ENCODE results near the gene NAA35.
A peak's percentile ranks its signal among the peaks of the same experiment; 100 is the strongest.

NAA35 gene

DNA sequence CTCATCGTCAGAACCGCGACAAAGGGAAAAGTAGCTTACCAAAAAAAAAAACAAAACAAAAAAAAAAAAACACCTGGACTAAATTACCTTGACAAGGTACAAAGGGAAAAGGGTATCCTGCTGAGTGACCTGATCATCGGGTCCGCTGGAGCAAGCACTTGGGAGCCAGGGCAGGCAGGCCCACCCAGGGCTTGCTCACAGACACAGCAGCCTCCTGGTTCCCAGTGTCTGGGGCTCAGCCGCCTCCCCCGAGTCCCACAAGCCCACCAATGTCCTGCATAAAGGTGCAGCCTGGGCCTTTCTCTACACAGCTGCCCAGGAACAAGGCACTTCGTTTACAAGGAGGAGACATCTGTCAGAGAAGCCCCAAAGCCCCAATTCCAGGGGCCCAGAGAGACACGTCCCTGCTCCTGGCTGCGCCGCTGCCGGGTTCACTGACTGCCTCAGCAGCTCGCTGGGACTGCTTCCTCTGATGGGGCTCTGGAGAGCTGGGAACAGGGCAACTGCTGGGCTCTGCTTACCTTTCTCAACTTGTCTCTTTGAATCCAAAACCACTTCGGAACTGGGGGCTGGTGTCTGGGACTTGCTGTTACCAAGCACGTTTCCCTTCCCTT is 95.0 kb downstream of the NAA35 start:
- Histone ChIP-seq H3K27me3 (replicated peaks; ENCODE audit: control insufficient read depth, insufficient read depth, low read length) (no peaks in the 10 kb centered on the region), H3K9ac (ENCODE audit: low read length) (no peak overlapping the region), H3K4me1 (ENCODE audit: control insufficient read depth, insufficient read depth, low read length) (no peaks in the 10 kb centered on the region), H3K36me3 (ENCODE audit: control insufficient read depth, insufficient read depth, low read length, severe bottlenecking) (peaks cover 11% of the 10 kb centered on the region), H3K9me3 (ENCODE audit: control insufficient read depth, low read length) (no peaks in the 10 kb centered on the region), H3K4me3 (ENCODE audit: low read length) (no peak overlapping the region)
- DNase-seq (ENCODE audit: low read depth) = no peak

DNA sequence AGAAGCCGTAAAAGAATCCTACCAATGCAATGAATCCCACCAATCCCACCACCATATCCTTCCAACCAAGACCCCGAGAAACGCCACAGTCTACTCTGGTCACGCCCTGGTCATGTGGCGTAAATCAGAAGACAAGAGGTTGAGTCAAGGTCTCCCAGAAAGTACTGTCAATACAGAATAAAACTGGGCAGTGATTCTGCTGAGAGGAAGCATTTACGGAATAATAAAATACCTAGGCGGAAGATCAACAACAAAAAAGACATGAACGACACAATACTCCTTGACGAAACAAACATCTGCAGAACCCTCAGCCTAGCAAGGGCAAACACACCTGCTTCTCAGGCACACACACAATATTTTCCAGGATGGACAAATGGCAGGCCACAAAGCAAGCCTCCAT is 95.6 kb downstream of the NAA35 start:
- Histone ChIP-seq H3K9ac (ENCODE audit: low read length) (no peak overlapping the region), H3K36me3 (ENCODE audit: control insufficient read depth, insufficient read depth, low read length, severe bottlenecking) (peaks cover 11% of the 10 kb centered on the region), H3K27me3 (replicated peaks; ENCODE audit: control insufficient read depth, insufficient read depth, low read length) (no peaks in the 10 kb centered on the region), H3K9me3 (ENCODE audit: control insufficient read depth, low read length) (no peaks in the 10 kb centered on the region), H3K4me1 (ENCODE audit: control insufficient read depth, insufficient read depth, low read length) (peaks cover 4% of the 10 kb centered on the region), H3K4me3 (ENCODE audit: low read length) (no peak overlapping the region)
- no peak for DNase-seq (ENCODE audit: low read depth)

DNA sequence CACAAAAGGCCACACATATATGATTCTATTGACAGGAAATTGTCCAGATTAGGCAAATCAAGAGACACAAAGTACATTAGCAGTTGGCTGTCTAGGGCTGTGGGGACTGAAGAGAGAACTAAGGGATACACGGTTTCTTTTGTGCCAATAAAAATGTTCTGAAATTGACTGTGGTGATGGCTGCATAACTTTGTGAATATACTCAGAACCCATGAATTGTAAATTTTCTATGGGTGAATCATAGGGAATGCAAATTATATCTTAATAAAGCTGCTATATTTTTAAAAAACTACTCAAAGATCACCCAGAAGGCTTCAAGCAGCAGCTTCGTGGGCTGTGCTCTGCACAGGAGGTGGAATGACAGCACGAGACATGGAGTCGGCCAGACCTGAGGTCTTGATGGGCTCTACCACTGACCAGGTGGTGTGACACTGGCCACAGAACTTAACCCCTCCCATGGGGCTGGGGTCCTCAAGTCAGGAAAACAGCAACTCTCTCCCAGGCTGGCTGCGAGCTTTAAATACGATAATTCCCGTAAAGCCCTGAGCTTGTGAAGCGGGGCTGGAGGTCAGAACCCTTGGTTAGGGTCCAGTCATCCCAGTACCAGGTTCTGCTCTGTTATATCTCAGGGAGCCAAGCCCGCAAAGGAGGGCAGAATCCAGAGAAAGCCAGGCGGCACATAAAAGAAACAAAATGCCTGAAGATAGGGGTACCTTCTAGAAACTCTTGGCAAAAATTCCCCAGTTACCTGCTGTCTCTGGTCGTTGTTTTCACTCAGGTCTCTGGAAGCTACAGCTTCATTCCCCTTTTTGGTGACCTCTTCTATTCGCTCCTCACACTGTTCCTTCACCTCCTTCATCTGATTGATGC is 99.3 kb downstream of the NAA35 start:
- no peak overlapping the region for H3K4me3 ChIP-seq (ENCODE audit: low read length)
- DNase-seq (ENCODE audit: low read depth) = peak; percentile 4
- no peaks in the 10 kb centered on the region for H3K9me3 ChIP-seq (ENCODE audit: control insufficient read depth, low read length)
- H3K36me3 ChIP-seq (ENCODE audit: control insufficient read depth, insufficient read depth, low read length, severe bottlenecking) = no peaks in the 10 kb centered on the region
- peaks cover 5% of the 10 kb centered on the region for H3K4me1 ChIP-seq (ENCODE audit: control insufficient read depth, insufficient read depth, low read length)
- no peak overlapping the region for H3K9ac ChIP-seq (ENCODE audit: low read length)
- H3K27me3 ChIP-seq (replicated peaks; ENCODE audit: control insufficient read depth, insufficient read depth, low read length) = no peaks in the 10 kb centered on the region

DNA sequence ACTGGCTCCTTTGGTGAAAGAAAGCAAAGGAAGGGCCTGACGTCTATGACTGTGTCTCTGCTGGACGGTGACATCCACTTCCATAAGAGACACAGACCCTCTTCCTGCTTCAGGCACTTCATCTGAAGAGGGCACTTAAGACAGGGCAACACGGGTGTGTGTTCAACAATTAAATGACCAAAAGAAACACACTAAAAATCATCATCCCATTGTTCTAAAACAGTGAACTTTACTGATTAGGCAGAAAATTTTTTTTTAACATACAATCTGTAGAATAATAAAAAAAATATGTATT is 99.9 kb downstream of the NAA35 start:
- peaks cover 5% of the 10 kb centered on the region for H3K4me1 ChIP-seq (ENCODE audit: control insufficient read depth, insufficient read depth, low read length)
- no peaks in the 10 kb centered on the region for H3K9me3 ChIP-seq (ENCODE audit: control insufficient read depth, low read length)
- no peaks in the 10 kb centered on the region for H3K27me3 ChIP-seq (replicated peaks; ENCODE audit: control insufficient read depth, insufficient read depth, low read length)
- H3K9ac ChIP-seq (ENCODE audit: low read length) = no peak overlapping the region
- no peak for DNase-seq (ENCODE audit: low read depth)
- no peaks in the 10 kb centered on the region for H3K36me3 ChIP-seq (ENCODE audit: control insufficient read depth, insufficient read depth, low read length, severe bottlenecking)
- no peak overlapping the region for H3K4me3 ChIP-seq (ENCODE audit: low read length)

DNA sequence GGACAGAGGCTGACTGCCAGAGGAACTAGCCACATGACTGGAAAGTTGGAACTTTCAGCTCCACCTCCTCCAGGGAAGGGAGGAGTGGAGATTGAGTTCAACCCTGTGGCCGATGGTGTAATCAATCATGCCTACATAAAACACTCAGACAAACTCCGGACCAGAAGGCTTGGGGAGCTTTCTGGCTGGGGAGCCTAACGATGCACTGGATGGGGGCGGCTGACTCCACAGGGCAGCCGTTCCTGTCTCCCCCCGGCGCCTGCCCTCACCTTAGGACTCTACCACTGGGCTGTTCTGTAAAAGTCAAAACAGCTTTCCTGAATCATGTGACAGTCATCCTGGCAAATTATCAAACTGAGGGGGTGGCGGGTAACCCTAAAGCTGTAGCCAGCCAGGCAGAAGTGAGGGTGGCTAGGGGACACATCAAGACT is 100.4 kb downstream of the NAA35 start:
- Histone ChIP-seq H3K27me3 (replicated peaks; ENCODE audit: control insufficient read depth, insufficient read depth, low read length) (no peaks in the 10 kb centered on the region), H3K4me3 (ENCODE audit: low read length) (peak overlapping the region; percentile 71), H3K4me1 (ENCODE audit: control insufficient read depth, insufficient read depth, low read length) (peaks cover 5% of the 10 kb centered on the region), H3K9ac (ENCODE audit: low read length) (peak overlapping the region; percentile 30), H3K9me3 (ENCODE audit: control insufficient read depth, low read length) (no peaks in the 10 kb centered on the region), H3K36me3 (ENCODE audit: control insufficient read depth, insufficient read depth, low read length, severe bottlenecking) (no peaks in the 10 kb centered on the region)
- DNase-seq (ENCODE audit: low read depth) = no peak

DNA sequence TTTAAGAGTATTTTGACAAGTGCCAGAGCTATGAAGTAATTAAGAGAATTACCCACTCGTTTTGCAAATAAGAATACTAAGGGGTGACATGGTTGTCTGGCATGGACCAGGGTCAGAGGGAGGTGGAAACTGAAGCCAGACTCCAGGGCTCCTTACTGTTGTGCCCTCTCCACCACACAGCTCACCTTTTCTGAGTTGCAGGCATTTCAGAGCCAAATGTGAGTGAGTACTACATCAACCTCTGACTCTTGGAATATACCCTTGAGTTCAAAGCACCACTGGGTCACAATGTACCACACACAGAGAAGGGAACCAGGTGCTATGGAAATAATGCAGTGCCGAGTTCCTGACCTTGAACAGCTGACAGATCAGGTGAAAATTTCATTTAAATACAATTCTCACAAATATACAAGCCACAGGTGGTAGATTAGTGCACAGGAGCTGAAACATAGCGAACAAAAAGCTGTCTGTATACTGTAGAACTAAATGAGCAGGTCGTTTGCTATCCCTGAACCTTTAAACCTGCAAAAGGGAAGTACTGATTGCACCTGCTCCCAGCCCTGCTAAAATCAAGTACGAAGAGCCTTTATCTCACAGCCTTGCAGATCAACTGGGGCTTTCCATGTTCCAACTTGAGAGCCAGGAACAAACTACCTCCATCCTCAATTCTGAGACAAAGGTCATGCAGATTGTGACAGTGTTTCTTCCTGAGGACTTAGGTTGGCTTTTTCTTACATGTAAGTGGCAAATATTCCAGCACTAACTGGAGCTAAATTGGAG is 101.4 kb downstream of the NAA35 start:
- H3K9me3 ChIP-seq (ENCODE audit: control insufficient read depth, low read length) = no peaks in the 10 kb centered on the region
- no peak for DNase-seq (ENCODE audit: low read depth)
- H3K4me3 ChIP-seq (ENCODE audit: low read length) = no peak overlapping the region
- H3K4me1 ChIP-seq (ENCODE audit: control insufficient read depth, insufficient read depth, low read length) = peaks cover 5% of the 10 kb centered on the region
- H3K36me3 ChIP-seq (ENCODE audit: control insufficient read depth, insufficient read depth, low read length, severe bottlenecking) = no peaks in the 10 kb centered on the region
- no peaks in the 10 kb centered on the region for H3K27me3 ChIP-seq (replicated peaks; ENCODE audit: control insufficient read depth, insufficient read depth, low read length)
- H3K9ac ChIP-seq (ENCODE audit: low read length) = no peak overlapping the region

DNA sequence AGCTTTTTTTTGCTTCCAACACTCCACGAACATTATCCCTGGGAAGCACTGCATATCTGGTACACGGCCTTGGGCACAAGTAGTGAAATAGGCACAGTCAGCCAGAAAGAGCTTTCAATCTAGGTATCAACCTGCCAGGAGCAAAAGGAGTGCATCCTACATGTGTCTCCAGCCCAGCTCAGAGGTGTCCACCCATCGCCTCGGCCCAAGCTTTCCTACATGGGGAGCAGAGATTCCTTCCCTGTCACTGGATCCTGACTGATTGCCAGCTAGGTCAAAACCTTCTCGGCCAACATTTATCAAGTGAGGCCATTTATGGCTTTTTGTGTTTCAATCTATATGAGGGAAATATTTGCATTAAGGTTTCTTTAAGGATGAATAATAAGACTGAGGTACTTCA is 102.6 kb downstream of the NAA35 start:
- no peaks in the 10 kb centered on the region for H3K9me3 ChIP-seq (ENCODE audit: control insufficient read depth, low read length)
- no peak for DNase-seq (ENCODE audit: low read depth)
- peaks cover 5% of the 10 kb centered on the region for H3K4me1 ChIP-seq (ENCODE audit: control insufficient read depth, insufficient read depth, low read length)
- H3K27me3 ChIP-seq (replicated peaks; ENCODE audit: control insufficient read depth, insufficient read depth, low read length) = no peaks in the 10 kb centered on the region
- H3K4me3 ChIP-seq (ENCODE audit: low read length) = no peak overlapping the region
- no peaks in the 10 kb centered on the region for H3K36me3 ChIP-seq (ENCODE audit: control insufficient read depth, insufficient read depth, low read length, severe bottlenecking)
- H3K9ac ChIP-seq (ENCODE audit: low read length) = no peak overlapping the region

DNA sequence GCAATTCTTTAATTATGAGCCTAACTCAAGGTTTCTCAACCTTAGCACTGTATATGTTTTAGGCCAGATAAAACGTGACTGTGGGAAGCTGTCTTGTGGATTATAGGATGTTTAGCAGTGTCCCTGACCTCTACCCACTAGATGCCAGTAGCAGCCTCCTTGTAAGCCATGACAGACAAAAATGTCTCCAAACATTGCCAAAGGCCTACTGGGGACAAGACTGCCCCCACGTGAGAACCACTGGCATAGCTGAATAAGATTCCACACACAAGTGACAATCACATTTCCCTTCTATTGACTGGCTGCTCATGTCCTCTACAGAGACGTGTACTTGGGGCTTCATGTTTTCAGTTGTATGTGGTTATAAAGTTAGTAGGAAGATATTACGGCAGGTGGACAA is 103.1 kb downstream of the NAA35 start:
- Histone ChIP-seq H3K9ac (ENCODE audit: low read length) (no peak overlapping the region), H3K4me3 (ENCODE audit: low read length) (no peak overlapping the region), H3K4me1 (ENCODE audit: control insufficient read depth, insufficient read depth, low read length) (peaks cover 5% of the 10 kb centered on the region), H3K36me3 (ENCODE audit: control insufficient read depth, insufficient read depth, low read length, severe bottlenecking) (no peaks in the 10 kb centered on the region), H3K9me3 (ENCODE audit: control insufficient read depth, low read length) (no peaks in the 10 kb centered on the region), H3K27me3 (replicated peaks; ENCODE audit: control insufficient read depth, insufficient read depth, low read length) (no peaks in the 10 kb centered on the region)
- no peak for DNase-seq (ENCODE audit: low read depth)

DNA sequence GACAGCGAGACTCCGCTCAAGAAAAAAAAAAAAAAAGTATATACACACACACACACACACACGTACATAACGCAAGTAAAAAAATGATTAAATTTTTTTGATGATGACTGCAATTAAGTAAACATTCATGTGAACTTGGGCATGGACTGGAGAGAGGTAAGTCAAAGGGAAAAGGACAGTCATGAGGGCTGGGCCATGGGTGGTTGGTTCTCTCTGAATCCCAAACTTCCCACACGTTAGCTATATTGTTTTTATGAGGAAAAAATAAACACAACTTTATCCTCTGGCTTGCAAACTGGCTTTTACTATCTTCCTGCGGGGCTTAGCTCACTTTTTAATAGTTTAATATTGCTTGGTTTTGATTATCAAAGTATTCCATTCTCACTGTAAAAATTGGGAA is 104.7 kb downstream of the NAA35 start:
- DNase-seq (ENCODE audit: low read depth) = no peak
- Histone ChIP-seq H3K27me3 (replicated peaks; ENCODE audit: control insufficient read depth, insufficient read depth, low read length) (no peaks in the 10 kb centered on the region), H3K9me3 (ENCODE audit: control insufficient read depth, low read length) (no peaks in the 10 kb centered on the region), H3K4me1 (ENCODE audit: control insufficient read depth, insufficient read depth, low read length) (peaks cover 5% of the 10 kb centered on the region), H3K36me3 (ENCODE audit: control insufficient read depth, insufficient read depth, low read length, severe bottlenecking) (no peaks in the 10 kb centered on the region), H3K9ac (ENCODE audit: low read length) (no peak overlapping the region), H3K4me3 (ENCODE audit: low read length) (no peak overlapping the region)

DNA sequence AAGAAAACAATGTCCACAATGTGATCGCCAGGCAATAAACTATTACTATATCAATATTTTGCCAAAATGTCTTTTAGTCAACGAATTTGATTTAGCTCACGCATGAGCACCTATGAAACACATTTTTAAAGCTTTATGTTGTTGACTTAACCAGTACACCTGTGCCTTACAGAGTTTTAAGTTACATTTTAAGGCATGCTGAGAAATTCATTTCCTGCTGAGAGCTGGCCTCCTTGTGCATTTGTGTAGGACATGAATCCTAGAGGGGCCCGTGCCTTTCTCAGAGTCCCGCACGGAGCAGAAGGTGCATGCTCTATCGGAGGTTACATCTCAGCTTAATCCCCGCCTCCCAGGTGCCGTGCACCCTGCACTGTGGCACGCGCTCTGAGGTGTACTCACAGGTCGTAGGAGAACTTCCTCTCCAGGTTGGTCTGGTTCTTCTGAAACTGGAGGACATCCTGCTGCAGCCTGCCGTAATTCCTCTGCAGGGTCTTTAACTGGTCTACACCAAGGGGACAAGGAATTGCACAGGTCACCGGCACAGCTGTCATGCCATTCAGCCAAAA is 105.2 kb downstream of the NAA35 start:
- Histone ChIP-seq H3K4me1 (ENCODE audit: control insufficient read depth, insufficient read depth, low read length) (peaks cover 5% of the 10 kb centered on the region), H3K4me3 (ENCODE audit: low read length) (no peak overlapping the region), H3K9me3 (ENCODE audit: control insufficient read depth, low read length) (no peaks in the 10 kb centered on the region), H3K27me3 (replicated peaks; ENCODE audit: control insufficient read depth, insufficient read depth, low read length) (no peaks in the 10 kb centered on the region), H3K9ac (ENCODE audit: low read length) (no peak overlapping the region), H3K36me3 (ENCODE audit: control insufficient read depth, insufficient read depth, low read length, severe bottlenecking) (no peaks in the 10 kb centered on the region)
- no peak for DNase-seq (ENCODE audit: low read depth)

DNA sequence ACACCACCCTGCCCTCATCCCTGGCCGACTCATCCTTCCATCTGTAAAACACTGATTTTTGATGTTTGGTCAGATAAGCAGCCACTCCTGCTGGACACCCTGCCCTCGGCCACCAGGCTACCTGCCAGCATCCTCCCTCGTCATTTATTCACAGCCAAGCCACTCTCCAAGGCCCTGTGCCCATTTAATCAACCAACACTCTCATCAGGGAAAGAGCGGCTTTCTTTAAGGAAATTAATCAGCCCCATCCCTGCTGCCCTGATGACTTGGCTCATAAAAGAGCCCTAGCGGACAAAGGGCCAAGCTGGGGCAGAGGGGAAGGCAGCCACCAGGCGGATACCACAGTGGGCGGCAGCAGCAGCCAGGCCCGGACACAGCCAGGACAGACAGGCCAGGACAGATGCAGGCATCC is 106.0 kb downstream of the NAA35 start:
- Histone ChIP-seq H3K4me3 (ENCODE audit: low read length) (no peak overlapping the region), H3K9me3 (ENCODE audit: control insufficient read depth, low read length) (no peaks in the 10 kb centered on the region), H3K36me3 (ENCODE audit: control insufficient read depth, insufficient read depth, low read length, severe bottlenecking) (no peaks in the 10 kb centered on the region), H3K27me3 (replicated peaks; ENCODE audit: control insufficient read depth, insufficient read depth, low read length) (no peaks in the 10 kb centered on the region), H3K4me1 (ENCODE audit: control insufficient read depth, insufficient read depth, low read length) (no peaks in the 10 kb centered on the region), H3K9ac (ENCODE audit: low read length) (no peak overlapping the region)
- DNase-seq (ENCODE audit: low read depth) = no peak
